ENCODE measurements around the gene GPD2. TPM values are rescaled to one million over a fixed set of nuclear protein-coding genes. Genes with fewer than 3 reads are reported as not detected.
"Not testable (repeated sequence)": the region's sequence is repeated elsewhere in the genome, so short reads cannot be mapped to it uniquely, and the experiment has no call there.

GPD2 gene
- total and polyA plus RNA-seq, 8 donors, result 2.8 to 17.7 (median 10.2) TPM

- Histone ChIP-seq H3K27me3 (no peaks in the 10 kb centered on the region), H3K4me1 (peaks cover 0 to 7% (median 0%) of the 10 kb centered on the region in 3 donors), H3K27ac (no peak overlapping the region), H3K9me3 (no peaks in the 10 kb centered on the region), H3K4me3 (no peak overlapping the region), H3K36me3 (no peaks in the 10 kb centered on the region)
- TF ChIP-seq CTCF (IDR thresholded peaks at IDR 0.05), result no peak
- no peak for FAIRE-seq
- no peak for DNase-seq
- intact Hi-C loops (cut with DNase I), result no loop called here
- no peak for ATAC-seq
Measured at GRCh38 chr2:156492979-156493378, 56.8 kb downstream of the GPD2 start.

DNA sequence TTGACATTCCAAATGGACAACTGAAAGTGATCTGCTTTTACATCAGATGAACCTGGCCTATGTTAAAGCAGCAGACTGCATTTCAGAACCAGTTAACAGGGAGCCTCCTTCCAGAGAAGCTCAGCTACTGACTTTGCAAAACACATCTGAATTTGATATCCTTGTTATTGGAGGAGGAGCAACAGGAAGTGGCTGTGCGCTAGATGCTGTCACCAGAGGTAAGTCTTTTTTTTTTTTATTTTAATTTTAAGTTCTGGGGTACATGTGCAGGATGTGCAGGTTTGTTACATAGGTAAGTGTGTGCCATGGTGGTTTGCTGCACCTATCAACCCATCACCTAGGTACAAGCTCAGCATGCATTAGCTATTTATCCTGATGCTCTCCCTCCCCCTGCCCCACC lies 59.8 kb downstream of the GPD2 start:
- H3K4me3 ChIP-seq; H3K27me3 ChIP-seq; H3K9me3 ChIP-seq; H3K27ac ChIP-seq; FAIRE-seq; H3K36me3 ChIP-seq; ATAC-seq; DNase-seq; H3K4me1 ChIP-seq; intact Hi-C loops (cut with DNase I): not testable (repeated sequence)
- WGBS, 2 donors, result 93 to 94% methylated on average over 1 of the region's 1 CpG

DNA sequence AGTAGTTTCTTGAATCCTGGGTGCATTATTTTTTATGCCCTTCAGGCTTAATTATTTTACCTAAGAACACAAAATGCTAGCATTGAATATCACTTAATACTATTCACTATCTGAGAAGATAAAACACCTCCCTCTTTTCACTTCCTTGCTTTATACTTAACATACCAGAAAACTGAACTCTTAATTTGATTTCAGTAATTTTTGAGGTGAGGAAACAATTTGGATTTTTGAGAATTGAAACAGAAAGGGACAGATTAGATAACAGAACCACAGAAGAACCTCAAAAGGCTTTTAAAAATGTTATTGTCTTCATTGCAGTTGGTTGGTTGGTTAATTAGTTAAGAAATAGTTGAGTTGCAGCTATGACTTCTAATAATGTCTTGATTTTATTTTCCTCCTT lies 69.5 kb downstream of the GPD2 start:
- DNase-seq, result no peak
- intact Hi-C loops (cut with DNase I), result no loop called here
- Histone ChIP-seq H3K36me3 (no peaks in the 10 kb centered on the region), H3K27ac (no peak overlapping the region), H3K27me3 (no peaks in the 10 kb centered on the region), H3K4me1 (no peaks in the 10 kb centered on the region), H3K9me3 (no peaks in the 10 kb centered on the region), H3K4me3 (no peak overlapping the region)
- no peak for TF ChIP-seq CTCF (IDR thresholded peaks at IDR 0.05)
- no peak for ATAC-seq
- no peak for FAIRE-seq

DNA sequence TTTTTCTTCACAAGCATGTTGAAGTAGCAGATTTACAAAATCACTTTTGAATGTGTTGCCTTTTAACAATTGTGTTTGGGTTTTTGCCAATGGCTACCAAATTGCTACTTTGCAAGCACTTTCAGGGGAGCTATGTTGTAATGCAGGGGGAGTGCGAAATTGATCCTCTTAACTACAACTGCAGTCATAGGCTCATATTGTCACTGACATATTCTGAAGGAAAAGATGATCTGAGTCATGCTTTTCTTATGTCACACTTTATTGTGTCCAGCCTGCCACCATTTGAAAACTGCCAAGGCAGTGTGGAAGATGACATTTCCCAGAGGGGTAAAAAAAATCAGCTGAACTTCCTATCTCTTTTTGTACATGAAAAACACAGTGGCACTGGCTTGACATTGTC lies 74.9 kb downstream of the GPD2 start:
- FAIRE-seq (no peak), DNase-seq (no peak), ATAC-seq (no peak)
- TF ChIP-seq CTCF (IDR thresholded peaks at IDR 0.05), result no peak
- WGBS, 2 donors, result 100% methylated on average over 1 of the region's 1 CpG
- Histone ChIP-seq H3K4me3 (no peak overlapping the region), H3K9me3 (no peaks in the 10 kb centered on the region), H3K4me1 (no peaks in the 10 kb centered on the region), H3K27ac (no peak overlapping the region), H3K36me3 (no peaks in the 10 kb centered on the region), H3K27me3 (no peaks in the 10 kb centered on the region)
- intact Hi-C loops (cut with DNase I), result no loop called here

DNA sequence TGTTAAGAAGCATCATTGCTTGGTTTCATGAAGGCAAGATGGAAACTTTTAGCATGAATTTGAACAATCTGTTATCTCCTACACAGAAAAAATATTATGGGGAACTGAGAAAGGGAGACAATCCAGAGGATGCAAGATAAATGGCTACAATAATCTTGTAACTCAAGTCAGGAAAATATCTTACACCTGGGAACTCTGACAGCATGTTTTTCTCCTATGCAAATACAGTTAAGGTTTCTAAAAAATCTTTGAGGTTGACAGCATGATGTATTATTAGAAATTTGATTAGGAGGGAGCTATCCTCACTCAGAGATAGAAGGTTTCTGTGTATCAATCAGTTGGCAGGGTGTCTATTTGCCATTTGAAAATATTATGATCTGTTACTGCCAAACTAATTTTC lies 75.6 kb downstream of the GPD2 start:
- Histone ChIP-seq H3K36me3 (no peaks in the 10 kb centered on the region), H3K4me1 (no peaks in the 10 kb centered on the region), H3K4me3 (no peak overlapping the region), H3K27me3 (no peaks in the 10 kb centered on the region), H3K9me3 (no peaks in the 10 kb centered on the region), H3K27ac (no peak overlapping the region)
- no peak for DNase-seq
- FAIRE-seq, result no peak
- ATAC-seq, result no peak
- TF ChIP-seq CTCF (IDR thresholded peaks at IDR 0.05), result no peak
- intact Hi-C loops (cut with DNase I), result no loop called here

DNA sequence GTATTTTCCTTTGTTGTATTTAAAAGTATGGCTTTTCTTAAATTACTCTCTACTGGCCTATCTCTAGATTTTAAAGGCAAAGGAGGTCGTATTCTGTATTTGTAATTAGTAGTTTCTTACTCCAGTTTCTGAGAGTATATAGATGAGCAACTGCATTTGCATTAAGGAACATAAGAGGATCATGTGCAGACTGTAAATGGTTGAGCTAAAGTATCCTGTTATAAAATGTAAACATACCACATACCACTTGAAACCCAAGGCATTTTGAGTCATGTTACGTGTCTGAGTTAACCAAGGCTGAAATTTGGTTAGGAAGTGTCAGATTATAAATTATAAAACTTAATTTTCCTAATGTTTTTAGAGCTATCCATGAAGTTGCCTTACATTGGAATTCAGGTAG lies 76.3 kb downstream of the GPD2 start:
- DNase-seq (no peak), FAIRE-seq (no peak), ATAC-seq (no peak)
- no peak for TF ChIP-seq CTCF (IDR thresholded peaks at IDR 0.05)
- H3K27ac ChIP-seq, result no peak overlapping the region
- WGBS, 2 donors, result 94 to 96% methylated on average over 2 of the region's 2 CpGs
- H3K4me3 ChIP-seq, result no peak overlapping the region
- no peaks in the 10 kb centered on the region for H3K9me3 ChIP-seq
- H3K27me3 ChIP-seq, result no peaks in the 10 kb centered on the region
- intact Hi-C loops (cut with DNase I), result no loop called here
- H3K36me3 ChIP-seq, result no peaks in the 10 kb centered on the region
- no peaks in the 10 kb centered on the region for H3K4me1 ChIP-seq
